ENCODE results near the gene NF1. TPM values are rescaled to one million over a fixed set of nuclear protein-coding genes. Genes with fewer than 3 reads are reported as not detected.

The NF1 gene
- total RNA-seq, 2 experiments from 2014 or later = 15.5 to 18.7 TPM

DNA sequence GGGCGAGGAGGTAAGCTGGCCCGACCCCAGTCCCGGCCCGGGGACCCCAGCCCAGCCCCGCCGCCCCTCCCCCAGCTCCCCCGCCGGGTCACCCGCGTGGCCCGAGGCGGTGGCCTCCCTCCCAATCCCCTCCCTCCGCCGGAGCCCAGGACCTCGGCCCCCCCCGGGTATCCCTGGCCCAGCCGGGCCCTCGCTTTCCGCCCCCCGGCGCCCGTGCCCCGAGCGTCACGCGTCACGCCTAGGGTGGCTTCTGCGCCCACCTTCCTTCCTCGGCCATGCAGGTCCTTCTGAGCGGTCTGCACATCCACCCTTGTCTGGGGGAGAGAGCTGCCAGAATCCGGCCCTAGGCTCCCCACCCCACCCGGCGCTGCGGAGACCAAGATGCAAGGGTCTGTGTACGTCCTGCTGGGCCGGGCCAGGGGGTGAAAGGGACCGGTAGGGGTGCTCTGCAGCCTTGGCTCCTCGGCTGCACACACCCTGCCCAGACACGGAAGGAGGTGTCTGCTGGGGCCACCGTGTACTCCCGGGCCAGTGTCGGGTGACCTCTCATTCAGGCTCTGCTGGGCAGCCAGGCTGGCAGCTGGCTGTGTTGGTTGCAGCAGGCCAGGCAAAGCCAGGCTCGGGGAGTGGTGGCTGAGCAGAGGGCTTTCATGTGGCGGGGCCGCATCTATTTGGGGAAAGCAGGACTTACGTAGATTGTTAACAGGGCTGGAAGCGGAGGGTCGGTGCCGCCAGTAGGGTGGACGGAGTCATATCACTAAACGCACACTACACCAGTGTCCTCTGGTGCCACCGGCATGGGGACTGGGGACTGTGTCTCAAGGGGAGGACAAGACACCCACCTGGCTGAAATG is 297.5 kb downstream of the NF1 start:
- TF ChIP-seq, protein P1, sequence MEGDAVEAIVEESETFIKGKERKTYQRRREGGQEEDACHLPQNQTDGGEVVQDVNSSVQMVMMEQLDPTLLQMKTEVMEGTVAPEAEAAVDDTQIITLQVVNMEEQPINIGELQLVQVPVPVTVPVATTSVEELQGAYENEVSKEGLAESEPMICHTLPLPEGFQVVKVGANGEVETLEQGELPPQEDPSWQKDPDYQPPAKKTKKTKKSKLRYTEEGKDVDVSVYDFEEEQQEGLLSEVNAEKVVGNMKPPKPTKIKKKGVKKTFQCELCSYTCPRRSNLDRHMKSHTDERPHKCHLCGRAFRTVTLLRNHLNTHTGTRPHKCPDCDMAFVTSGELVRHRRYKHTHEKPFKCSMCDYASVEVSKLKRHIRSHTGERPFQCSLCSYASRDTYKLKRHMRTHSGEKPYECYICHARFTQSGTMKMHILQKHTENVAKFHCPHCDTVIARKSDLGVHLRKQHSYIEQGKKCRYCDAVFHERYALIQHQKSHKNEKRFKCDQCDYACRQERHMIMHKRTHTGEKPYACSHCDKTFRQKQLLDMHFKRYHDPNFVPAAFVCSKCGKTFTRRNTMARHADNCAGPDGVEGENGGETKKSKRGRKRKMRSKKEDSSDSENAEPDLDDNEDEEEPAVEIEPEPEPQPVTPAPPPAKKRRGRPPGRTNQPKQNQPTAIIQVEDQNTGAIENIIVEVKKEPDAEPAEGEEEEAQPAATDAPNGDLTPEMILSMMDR (IDR thresholded peaks at IDR 0.05) = no peak
- Mint-ChIP-seq H3K9me3 (no peaks in the 10 kb centered on the region), H3K27me3 (peaks cover 67% of the 10 kb centered on the region), H3K27ac (no peak overlapping the region), H3K4me3 (peak overlapping the region; percentile 77), H3K36me3 (ENCODE audit: low read depth) (no peaks in the 10 kb centered on the region), H3K4me1 (ENCODE audit: low read depth) (peaks cover 10% of the 10 kb centered on the region)
- no peak overlapping the region for H3K4me3 ChIP-seq (ENCODE audit: low read length)
- CTCF ChIA-PET = no interaction called here
- peaks cover 16% of the 10 kb centered on the region for H3K4me1 ChIP-seq (ENCODE audit: insufficient read depth, low read length)
- peaks cover 28 to 33% of the 10 kb centered on the region in 2 experiments for H3K27me3 ChIP-seq (ENCODE audit: control insufficient read depth in 1 of 2, insufficient read depth in 2 of 2, low read length in 2 of 2)
- H3K9me3 ChIP-seq (ENCODE audit: control insufficient read depth in 1 of 2, insufficient read depth in 1 of 2, low read length in 2 of 2) = peaks cover 0 to 13% of the 10 kb centered on the region in 2 experiments
- ATAC-seq (ENCODE audit: poor library complexity) (no peak), DNase-seq (no peak)
- no peak overlapping the region for H3K27ac ChIP-seq (ENCODE audit: low read depth in 1 of 2, low read length in 2 of 2)
- POLR2A ChIA-PET = no interaction called here
- intact Hi-C loops (cut with DNase I, micrococcal nuclease) = no loop called here
- H3K36me3 ChIP-seq (ENCODE audit: insufficient read depth, low read length) = no peaks in the 10 kb centered on the region

DNA sequence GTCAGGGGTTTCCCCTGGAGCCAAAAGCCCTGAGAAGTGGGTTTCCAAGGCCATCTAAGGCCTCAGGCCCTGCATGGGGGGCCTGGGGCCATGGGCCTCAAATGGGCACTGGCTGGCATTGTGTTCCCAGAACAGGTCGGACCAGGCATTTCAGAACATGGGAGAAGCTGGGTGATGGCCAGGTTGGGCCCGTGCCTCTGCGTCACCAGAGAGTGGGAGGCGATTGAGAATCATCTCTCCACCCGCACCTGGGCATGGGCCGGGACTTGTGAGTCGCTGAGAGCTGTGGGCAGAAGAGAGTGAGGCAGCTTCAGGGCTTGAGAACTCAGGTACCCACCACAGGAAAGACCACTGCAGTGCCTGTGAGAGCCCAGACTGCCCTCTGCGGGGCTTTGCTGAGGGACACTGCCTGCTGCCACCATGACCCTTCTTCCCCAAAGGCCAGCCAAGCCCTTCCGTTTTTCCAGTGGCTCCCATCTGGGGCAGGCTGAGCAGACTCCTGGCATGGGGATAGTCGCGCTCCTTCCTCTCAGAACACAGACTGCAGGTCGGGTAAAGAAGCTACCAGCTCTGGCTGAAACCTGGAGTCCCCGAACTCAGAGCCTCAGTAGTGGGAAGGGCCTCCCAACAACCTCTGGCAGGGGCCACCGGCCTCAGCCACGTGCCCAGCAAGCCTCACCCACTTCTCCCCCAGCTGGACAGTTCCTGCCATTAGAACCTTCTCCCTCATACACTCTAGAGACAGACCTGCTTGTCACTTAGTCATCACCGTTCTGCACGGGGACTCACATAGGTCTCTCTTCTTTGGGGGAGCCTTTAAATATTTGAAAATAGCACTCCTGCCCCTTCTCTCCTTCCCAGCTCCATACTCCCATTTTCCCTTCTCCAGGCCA is 298.3 kb downstream of the NF1 start:
- TF ChIP-seq, protein P1 (IDR thresholded peaks at IDR 0.05) = no peak
- no peaks in the 10 kb centered on the region for H3K36me3 Mint-ChIP-seq (ENCODE audit: low read depth)
- H3K9me3 ChIP-seq (ENCODE audit: control insufficient read depth in 1 of 2, insufficient read depth in 1 of 2, low read length in 2 of 2) = peaks cover 0 to 13% of the 10 kb centered on the region in 2 experiments
- peaks cover 28 to 33% of the 10 kb centered on the region in 2 experiments for H3K27me3 ChIP-seq (ENCODE audit: control insufficient read depth in 1 of 2, insufficient read depth in 2 of 2, low read length in 2 of 2)
- H3K4me3 Mint-ChIP-seq = peak overlapping the region; percentile 77
- no peak overlapping the region for H3K27ac ChIP-seq (ENCODE audit: low read depth in 1 of 2, low read length in 2 of 2)
- H3K4me1 ChIP-seq (ENCODE audit: insufficient read depth, low read length) = peaks cover 16% of the 10 kb centered on the region
- intact Hi-C loops (cut with DNase I, micrococcal nuclease) = no loop called here
- ChIA-PET POLR2A (no interaction called here), CTCF (no interaction called here)
- H3K9me3 Mint-ChIP-seq = no peaks in the 10 kb centered on the region
- no peak for DNase-seq
- H3K27me3 Mint-ChIP-seq = peaks cover 70% of the 10 kb centered on the region
- ATAC-seq (ENCODE audit: poor library complexity) = no peak
- H3K36me3 ChIP-seq (ENCODE audit: insufficient read depth, low read length) = no peaks in the 10 kb centered on the region
- H3K4me3 ChIP-seq (ENCODE audit: low read length) = no peak overlapping the region
- no peak overlapping the region for H3K27ac Mint-ChIP-seq
- peaks cover 10% of the 10 kb centered on the region for H3K4me1 Mint-ChIP-seq (ENCODE audit: low read depth)

DNA sequence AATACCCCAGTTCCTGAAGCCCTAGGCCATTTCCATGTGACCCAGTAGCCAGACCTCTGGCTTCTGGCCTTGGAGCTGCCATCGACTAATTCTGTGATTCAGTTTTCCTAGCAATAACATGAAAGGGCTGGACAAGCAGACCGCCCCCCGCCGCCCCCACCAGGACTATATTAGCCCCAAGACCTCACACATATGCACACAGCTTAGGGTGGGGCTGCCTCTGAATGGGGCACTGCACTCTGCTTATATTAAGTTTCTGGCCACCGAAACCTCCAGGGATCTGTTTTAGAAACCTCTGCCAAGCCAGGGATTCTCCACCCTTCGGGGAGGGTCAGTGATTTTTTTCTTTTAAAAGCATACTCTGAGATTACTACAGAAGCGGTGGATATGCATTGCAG is 299.0 kb downstream of the NF1 start:
- H3K27ac ChIP-seq (ENCODE audit: low read depth in 1 of 2, low read length in 2 of 2) = no peak overlapping the region
- DNase-seq = no peak
- TF ChIP-seq, protein P1 (IDR thresholded peaks at IDR 0.05) = no peak
- no peaks in the 10 kb centered on the region for H3K36me3 ChIP-seq (ENCODE audit: insufficient read depth, low read length)
- Mint-ChIP-seq H3K36me3 (ENCODE audit: low read depth) (no peaks in the 10 kb centered on the region), H3K27ac (no peak overlapping the region), H3K4me3 (peak overlapping the region; percentile 55), H3K27me3 (peaks cover 70% of the 10 kb centered on the region), H3K4me1 (ENCODE audit: low read depth) (peaks cover 10% of the 10 kb centered on the region), H3K9me3 (no peaks in the 10 kb centered on the region)
- H3K9me3 ChIP-seq (ENCODE audit: control insufficient read depth in 1 of 2, insufficient read depth in 1 of 2, low read length in 2 of 2) = peaks cover 0 to 13% of the 10 kb centered on the region in 2 experiments
- no peak for ATAC-seq (ENCODE audit: poor library complexity)
- CTCF ChIA-PET = no interaction called here
- no peak overlapping the region for H3K4me3 ChIP-seq (ENCODE audit: low read length)
- peaks cover 16% of the 10 kb centered on the region for H3K4me1 ChIP-seq (ENCODE audit: insufficient read depth, low read length)
- intact Hi-C loops (cut with DNase I, micrococcal nuclease) = no loop called here
- POLR2A ChIA-PET = no interaction called here
- H3K27me3 ChIP-seq (ENCODE audit: control insufficient read depth in 1 of 2, insufficient read depth in 2 of 2, low read length in 2 of 2) = peaks cover 28 to 33% of the 10 kb centered on the region in 2 experiments

Data from CD4-positive, alpha-beta T cell (primary cell).